NB4 (cell line): Measurements from ENCODE around the gene UFC1.

ENCODE experiments used
- POLR2A ChIP-seq: IDR thresholded peaks from 2 replicates; pipeline ENCODE4 v1.6.1; 2011; ENCODE audit warnings: mild to moderate bottlenecking; ENCODE audit not compliant: insufficient read length; ENCODE audit errors: extremely low read depth
- TF ChIP-seq, protein P1 (sequence below): IDR thresholded peaks from one replicate; pipeline ENCODE4 v1.5.1; 2012; ENCODE audit warnings: low read depth, low read length

DNA sequence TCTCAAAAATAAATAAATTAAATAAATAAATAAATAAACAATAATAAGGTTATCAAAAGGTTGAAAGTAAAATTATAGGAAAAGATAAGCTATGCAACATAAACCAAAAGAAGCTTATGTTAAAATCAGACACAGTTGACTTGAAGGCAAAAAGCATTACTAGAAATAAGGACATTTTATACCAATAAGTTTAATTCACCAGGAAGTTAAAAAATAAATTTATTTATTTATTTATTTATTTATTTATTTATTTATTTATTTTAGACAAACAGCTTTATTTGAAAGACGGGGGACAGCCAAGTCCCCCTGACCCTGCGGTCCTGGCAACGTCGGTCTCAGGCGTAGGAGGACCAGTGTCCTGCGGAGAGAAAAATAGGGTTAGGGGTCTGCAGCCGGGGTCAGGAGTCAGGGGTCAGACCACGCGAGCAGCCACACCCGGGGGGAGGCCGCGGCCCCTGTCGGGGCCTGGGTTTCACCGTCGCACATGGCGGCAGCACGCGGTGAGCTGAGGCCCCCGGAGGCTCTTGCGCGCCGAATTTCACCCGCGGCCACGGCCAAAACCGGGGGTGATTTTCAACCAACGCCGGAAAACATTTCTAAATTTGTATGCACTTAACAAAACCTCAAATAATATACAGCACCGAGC, 12.9 kb upstream of the UFC1 start:
- TF ChIP-seq, protein P1, sequence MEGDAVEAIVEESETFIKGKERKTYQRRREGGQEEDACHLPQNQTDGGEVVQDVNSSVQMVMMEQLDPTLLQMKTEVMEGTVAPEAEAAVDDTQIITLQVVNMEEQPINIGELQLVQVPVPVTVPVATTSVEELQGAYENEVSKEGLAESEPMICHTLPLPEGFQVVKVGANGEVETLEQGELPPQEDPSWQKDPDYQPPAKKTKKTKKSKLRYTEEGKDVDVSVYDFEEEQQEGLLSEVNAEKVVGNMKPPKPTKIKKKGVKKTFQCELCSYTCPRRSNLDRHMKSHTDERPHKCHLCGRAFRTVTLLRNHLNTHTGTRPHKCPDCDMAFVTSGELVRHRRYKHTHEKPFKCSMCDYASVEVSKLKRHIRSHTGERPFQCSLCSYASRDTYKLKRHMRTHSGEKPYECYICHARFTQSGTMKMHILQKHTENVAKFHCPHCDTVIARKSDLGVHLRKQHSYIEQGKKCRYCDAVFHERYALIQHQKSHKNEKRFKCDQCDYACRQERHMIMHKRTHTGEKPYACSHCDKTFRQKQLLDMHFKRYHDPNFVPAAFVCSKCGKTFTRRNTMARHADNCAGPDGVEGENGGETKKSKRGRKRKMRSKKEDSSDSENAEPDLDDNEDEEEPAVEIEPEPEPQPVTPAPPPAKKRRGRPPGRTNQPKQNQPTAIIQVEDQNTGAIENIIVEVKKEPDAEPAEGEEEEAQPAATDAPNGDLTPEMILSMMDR, result no peak
- no peak for TF ChIP-seq POLR2A
